HFFc6 (cell line): Measurements from ENCODE around the gene MIEN1. TPM values are rescaled to one million over a fixed set of nuclear protein-coding genes. Genes with fewer than 3 reads are reported as not detected.

ENCODE experiments used
- DNase-seq: peaks from one replicate; pipeline ENCODE4 v3.0.0-alpha.2; 2018
- H3K27ac Mint-ChIP-seq: 2 replicates; pipeline ENCODE4 v1.8.0; 2020; ENCODE audit warnings: mild to moderate bottlenecking, mixed read lengths
- H3K27me3 Mint-ChIP-seq: 2 replicates; pipeline ENCODE4 v1.8.0; 2021; ENCODE audit warnings: mild to moderate bottlenecking, moderate library complexity, mixed read lengths; ENCODE audit not compliant: insufficient read depth
- H3K36me3 Mint-ChIP-seq: 2 replicates; pipeline ENCODE4 v1.8.0; 2021; ENCODE audit warnings: low read depth, mixed read lengths
- H3K4me1 Mint-ChIP-seq: 2 replicates; pipeline ENCODE4 v1.8.0; 2020; ENCODE audit warnings: low read depth, mixed read lengths
- H3K4me3 Mint-ChIP-seq: 2 replicates; pipeline ENCODE4 v1.8.0; 2020; ENCODE audit warnings: mild to moderate bottlenecking, moderate library complexity, mixed read lengths
- H3K9me3 Mint-ChIP-seq: 2 replicates; pipeline ENCODE4 v1.8.0; 2020; ENCODE audit warnings: mild to moderate bottlenecking, mixed read lengths
- CTCF ChIP-seq: fragments of 200-600 bp; sonication (generic); IDR thresholded peaks from 2 replicates; pipeline ENCODE4 v1.5.0; 2021; ENCODE audit warnings: antibody characterized with exemption, mild to moderate bottlenecking
- total RNA-seq, 6 experiments: library from RNA; stranded (reverse); fragmentation: NEBNext Ultra II Directional; extraction: Animal tissue kit (Norgen Biotek cat#: 25700); gene quantifications; 2 replicates in 1 of 6; 3 replicates in 5 of 6; pipeline ENCODE4 v1.2.3, GENCODE V29; 2021

Gene MIEN1
- total RNA-seq, 6 experiments from 2014 or later: 56.9 to 70.3 (median 66.0) TPM

DNA sequence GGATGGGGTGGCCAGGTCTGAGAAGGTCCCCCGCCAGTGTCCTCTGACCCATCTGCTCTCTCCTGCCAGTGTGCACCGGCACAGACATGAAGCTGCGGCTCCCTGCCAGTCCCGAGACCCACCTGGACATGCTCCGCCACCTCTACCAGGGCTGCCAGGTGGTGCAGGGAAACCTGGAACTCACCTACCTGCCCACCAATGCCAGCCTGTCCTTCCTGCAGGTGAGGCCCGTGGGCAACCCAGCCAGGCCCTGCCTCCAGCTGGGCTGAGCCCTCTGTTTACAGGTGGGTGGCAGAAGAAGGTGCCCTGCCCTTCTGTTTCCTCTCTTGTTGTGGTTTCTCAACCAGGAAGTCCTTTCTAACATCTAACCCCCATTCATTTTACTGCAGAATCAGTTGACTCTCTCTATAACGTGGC is 23.4 kb downstream of the MIEN1 start:
- no peak for TF ChIP-seq CTCF
- peaks cover 22% of the 10 kb centered on the region for H3K4me1 Mint-ChIP-seq
- DNase-seq: no peak
- H3K36me3 Mint-ChIP-seq: peaks cover 4% of the 10 kb centered on the region; the same call in 1 of the 2 replicates
- H3K27me3 Mint-ChIP-seq: peaks cover 3% of the 10 kb centered on the region; the same call in 1 of the 2 replicates
- no peaks in the 10 kb centered on the region for H3K9me3 Mint-ChIP-seq
- H3K27ac Mint-ChIP-seq: no peak overlapping the region
- no peak overlapping the region for H3K4me3 Mint-ChIP-seq

DNA sequence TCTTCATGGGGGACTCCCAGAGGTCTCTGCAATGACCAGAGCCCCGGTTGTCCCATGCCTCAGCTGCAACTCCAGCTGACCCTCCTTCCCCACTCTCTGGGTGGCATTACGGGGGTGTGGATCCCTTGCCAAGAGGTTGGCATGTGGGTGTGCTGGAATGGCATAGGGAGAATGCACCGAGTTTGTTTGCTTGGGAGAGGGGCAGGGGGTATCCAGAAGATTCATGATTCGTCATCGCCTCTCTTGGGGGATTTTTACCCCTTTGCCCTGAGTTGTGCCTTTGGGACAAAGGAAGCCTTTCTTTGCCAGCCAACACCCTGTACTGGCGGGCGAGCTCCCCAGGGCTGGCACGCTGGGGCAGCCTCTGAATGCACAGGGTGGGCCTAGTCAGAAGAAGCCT is 23.9 kb downstream of the MIEN1 start:
- TF ChIP-seq CTCF: no peak
- no peak for DNase-seq
- Mint-ChIP-seq H3K4me1 (peaks cover 27% of the 10 kb centered on the region), H3K27ac (no peak overlapping the region), H3K36me3 (peaks cover under 1% of the 10 kb centered on the region; the same call in 1 of the 2 replicates), H3K27me3 (peaks cover 2% of the 10 kb centered on the region; the same call in 1 of the 2 replicates), H3K4me3 (no peak overlapping the region), H3K9me3 (no peaks in the 10 kb centered on the region)

- Mint-ChIP-seq H3K4me1 (peaks cover 33% of the 10 kb centered on the region), H3K36me3 (no peaks in the 10 kb centered on the region), H3K27ac (no peak overlapping the region), H3K4me3 (no peak overlapping the region), H3K9me3 (no peaks in the 10 kb centered on the region), H3K27me3 (peaks cover 2% of the 10 kb centered on the region)
- TF ChIP-seq CTCF: no peak
- DNase-seq: no peak
These were observed 24.5 kb downstream of the MIEN1 start for GRCh38 chr17:39705786-39706348.

- H3K27ac Mint-ChIP-seq: no peak overlapping the region
- no peak overlapping the region for H3K4me3 Mint-ChIP-seq
- H3K9me3 Mint-ChIP-seq: no peaks in the 10 kb centered on the region
- H3K4me1 Mint-ChIP-seq: peaks cover 33% of the 10 kb centered on the region
- peak; percentile 6 for DNase-seq
- peaks cover 2% of the 10 kb centered on the region for H3K27me3 Mint-ChIP-seq
- TF ChIP-seq CTCF: peak; percentile 71
- H3K36me3 Mint-ChIP-seq: no peaks in the 10 kb centered on the region
These were observed 25.3 kb downstream of the MIEN1 start for GRCh38 chr17:39704821-39705551.

- no peaks in the 10 kb centered on the region for H3K36me3 Mint-ChIP-seq
- peaks cover 40% of the 10 kb centered on the region for H3K4me1 Mint-ChIP-seq
- no peak overlapping the region for H3K27ac Mint-ChIP-seq
These were observed 26.4 kb downstream of the MIEN1 start for GRCh38 chr17:39703913-39704312.

More at GRCh38 chr17:39703913-39704312, 26.4 kb downstream of the MIEN1 start:
- no peak for TF ChIP-seq CTCF
- DNase-seq: no peak
- Mint-ChIP-seq H3K27me3 (peaks cover 2% of the 10 kb centered on the region), H3K4me3 (no peak overlapping the region), H3K9me3 (no peaks in the 10 kb centered on the region)
